H1 (cell line): Measurements from ENCODE around the gene CDH1. TPM values are rescaled to one million over a fixed set of nuclear protein-coding genes. Genes with fewer than 3 reads are reported as not detected.

Experiments
- EZH2 ChIP-seq: fragments of 200-600 bp; sonication (generic); IDR thresholded peaks from 2 replicates; pipeline ENCODE4 v1.7.1; 2012; ENCODE audit warnings: low read depth, mild to moderate bottlenecking, moderate library complexity, low read length, inconsistent platforms; ENCODE audit not compliant: severe bottlenecking
- polyA plus RNA-seq, 7 experiments: library from polyadenylated mRNA; depleted of rRNA in 3 of 7; stranded (reverse) in 5 of 7; unstranded in 2 of 7; fragments of >200 nt in 5 of 7; fragments of 200-250 nt in 2 of 7; gene quantifications; 1 replicate in 5 of 7; 2 replicates in 1 of 7; 4 replicates in 1 of 7; pipeline versions ENCODE4 v1.2.1 to v1.2.3, GENCODE V29; 2011 to 2013; ENCODE audit warnings: missing spikeins in 2 of 7, mixed read lengths in 2 of 7
- total RNA-seq: library from RNA; stranded (reverse); fragmentation: NEBNext Ultra II Directional; extraction: Animal tissue kit (Norgen Biotek cat#: 25700); gene quantifications from 2 replicates; pipeline ENCODE4 v1.2.1, GENCODE V29; 2021

CDH1 gene
- total and polyA plus RNA-seq, 2 of the 8 experiments (the other 6 are each of a cell fraction or from before 2014, with no cell fraction given) = 133 to 265 TPM

GRCh38 chr16:68772030-68772681 lies 35.1 kb downstream of the CDH1 start (continued):
- TF ChIP-seq EZH2 = no peak
